Heart left ventricle (tissue), 16 donors: ENCODE measurements around the gene FSTL4. TPM values are rescaled to one million over a fixed set of nuclear protein-coding genes. Genes with fewer than 3 reads are reported as not detected.

Experiments
- ATAC-seq, 4 donors: fragments of 200-7000 bp; cut with Tn5 transposase; one replicate each; pipeline ENCODE4 v1.9.1; 2020 to 2022; ENCODE audit warnings: moderate library complexity in 4 of 4, mild to moderate bottlenecking in 3 of 4, moderate number of reproducible peaks in 1 of 4
- DNase-seq, 5 donors: peaks; one replicate each; pipeline ENCODE4 v3.0.0-alpha.2; 2020
- H3K27ac ChIP-seq, 12 donors: fragments of 200-600 bp; sonication (generic) in 4 of 12; one replicate each; pipeline versions ENCODE4 v1.5.0 to v1.8.0; 2016 to 2022; ENCODE audit warnings: mild to moderate bottlenecking in 2 of 12
- H3K27me3 ChIP-seq, 9 donors: fragments of 200-600 bp; sonication (generic) in 2 of 9; one replicate each; pipeline versions ENCODE4 v1.5.1 to v1.8.0; 2016 to 2022; ENCODE audit warnings: mild to moderate bottlenecking in 3 of 9
- H3K36me3 ChIP-seq, 9 donors: fragments of 200-600 bp; sonication (generic) in 2 of 9; one replicate each; pipeline versions ENCODE4 v1.5.0 to v1.8.0; 2018 to 2022; ENCODE audit warnings: mild to moderate bottlenecking in 2 of 9
- H3K4me1 ChIP-seq, 12 donors: fragments of 200-600 bp; sonication (generic) in 4 of 12; one replicate each; pipeline versions ENCODE4 v1.5.0 to v1.8.0; 2016 to 2022; ENCODE audit warnings: mild to moderate bottlenecking in 3 of 12
- H3K4me3 ChIP-seq, 12 donors: fragments of 200-600 bp; sonication (generic) in 4 of 12; one replicate each; pipeline versions ENCODE4 v1.5.0 to v1.8.0; 2017 to 2022; ENCODE audit warnings: mild to moderate bottlenecking in 9 of 12, moderate library complexity in 4 of 12
- H3K9me3 ChIP-seq, 12 donors: fragments of 200-600 bp; sonication (generic) in 4 of 12; one replicate each; pipeline versions ENCODE4 v1.5.0 to v1.8.0; 2016 to 2022; ENCODE audit warnings: mild to moderate bottlenecking in 1 of 12
- CTCF ChIP-seq, 12 donors: fragments of 200-600 bp; sonication (generic) in 4 of 12; IDR thresholded peaks; one replicate each; pipeline versions ENCODE4 v1.5.0 to v1.8.0; 2018 to 2022; ENCODE audit warnings: antibody characterized with exemption in 12 of 12, mild to moderate bottlenecking in 5 of 12
- POLR2A ChIP-seq, 2 donors: fragments of 450-650 bp; IDR thresholded peaks; one replicate each; pipeline ENCODE4 v1.6.1; 2017; ENCODE audit warnings: antibody characterized with exemption in 2 of 2, mild to moderate bottlenecking in 2 of 2, moderate library complexity in 2 of 2
- WGBS, 4 donors: extraction: QIAGEN DNeasy Blood & Tissue Kit in 2 of 4; methylation state at CpG; one replicate each; pipeline versions ENCODE4 v1.1.5 to v1.1.7; 2013 to 2018; 5-methylcytosine and 5-hydroxymethylcytosine counted together
- intact Hi-C, 10 donors: fragments of 100-400 bp; cut with DNase I; formaldehyde crosslinking; loops; one replicate each; pipeline versions ENCODE4 v1.11.1 to v1.14.2; 2022
- polyA plus RNA-seq, 2 donors: library from polyadenylated mRNA; stranded (reverse); fragments of 200-250 nt; gene quantifications; one replicate each; pipeline ENCODE4 v1.2.3, GENCODE V29; 2013
- total RNA-seq, 9 donors: library from RNA; depleted of rRNA in 2 of 9; stranded (reverse); fragments of >200 nt in 2 of 9; fragmentation: NEBNext Ultra II Directional in 3 of 9; extraction: Animal tissue kit (Norgen Biotek cat#: 25700) in 3 of 9; gene quantifications; one replicate each; pipeline versions ENCODE4 v1.1.0 to v1.2.4, GENCODE V29; 2016 to 2023
- donor health status: ischemic (EF 13 %, LVEDD 7.1; RV severe dilation, severe dysfunction).
- donor health status: healthy with polysubstance abuse.
- donor health status: DM: no; HTN: yes; CAD: no.
- donor health status: DM: no; HTN: no; CAD: no.
- donor health status: ischemic (EF 25% LVEDD 6.9; RV normal size, moderate dysfunction).
- donor health status: ischemic (EF 25% LVEDD 5.7; RV mildly dilated, moderate dysfunction).
- donor health status: healthy.
- donor health status: DM: yes; HTN: yes; CAD: no.
- donor health status: ischemic (EF 35%, LVEDD 5.7; RV mildly dilated, moderate dysfunction).
- donor health status: nonischemic (EF 11% LVEDD 7.7; RV severe dilation, severe dysfunction).
- donor health status: DM: yes; HTN: yes; CAD: no.
- donor health status: PGD.
- donor health status: ischemic (EF 29% LVEDD 5.4; RV normal size, mild dysfunction).
- donor health status: nonischemic (EF 23%, LVEDD 6.1; RV moderate dilation, normal function).

FSTL4 gene
- total and polyA plus RNA-seq, 11 donors: 0.01 to 0.39 (median 0.17) TPM; not detected in 6

GRCh38 chr5:133509742-133510079 lies 102.6 kb downstream of the FSTL4 start:
- intact Hi-C loops: no loop called here
- no peak for DNase-seq
- H3K9me3 ChIP-seq: no peaks in the 10 kb centered on the region
- no peak overlapping the region for H3K4me3 ChIP-seq
- H3K27ac ChIP-seq: no peak overlapping the region
- WGBS, 4 donors: 73 to 79% (median 77%) methylated on average over 4 of the region's 4 CpGs
- H3K27me3 ChIP-seq: peaks cover 0 to 3% (median 0%) of the 10 kb centered on the region in 9 donors
- no peaks in the 10 kb centered on the region for H3K36me3 ChIP-seq
- no peak for ATAC-seq
- no peak for TF ChIP-seq CTCF (IDR thresholded peaks at IDR 0.05)
- TF ChIP-seq POLR2A (IDR thresholded peaks at IDR 0.05): no peak
- no peaks in the 10 kb centered on the region for H3K4me1 ChIP-seq

GRCh38 chr5:133508845-133509741 lies 103.2 kb downstream of the FSTL4 start:
- intact Hi-C loops: no loop called here

DNA sequence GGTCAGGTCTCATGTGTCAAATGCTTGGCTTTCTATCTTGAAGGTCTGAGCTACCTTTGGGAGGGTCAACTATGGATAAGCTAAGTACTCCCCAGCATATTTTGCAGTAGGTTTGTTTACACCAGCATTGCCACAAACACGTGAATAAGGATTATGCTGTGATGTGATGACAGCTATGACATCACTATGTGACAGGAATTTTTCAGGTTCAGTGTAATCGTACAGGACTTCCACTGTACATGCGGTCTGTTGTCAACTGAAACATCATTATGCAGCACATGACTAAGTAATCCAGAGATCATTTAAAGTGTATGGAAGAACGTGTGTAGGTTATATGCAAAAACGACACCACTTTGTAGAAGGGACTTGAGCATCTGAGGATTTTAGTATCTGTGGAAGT lies 104.0 kb downstream of the FSTL4 start:
- TF ChIP-seq CTCF (IDR thresholded peaks at IDR 0.05): no peak
- TF ChIP-seq POLR2A (IDR thresholded peaks at IDR 0.05): no peak
- Histone ChIP-seq H3K27ac (no peak overlapping the region), H3K4me1 (no peaks in the 10 kb centered on the region), H3K27me3 (peaks cover 0 to 3% (median 0%) of the 10 kb centered on the region in 9 donors), H3K4me3 (no peak overlapping the region), H3K36me3 (no peaks in the 10 kb centered on the region), H3K9me3 (no peaks in the 10 kb centered on the region)
- no peak for ATAC-seq
- WGBS, 4 donors: 65 to 79% (median 71%) methylated on average over 5 of the region's 5 CpGs
- intact Hi-C loops: no loop called here
- no peak for DNase-seq

More at GRCh38 chr5:133508845-133509741, 103.2 kb downstream of the FSTL4 start:
- Histone ChIP-seq H3K36me3 (no peaks in the 10 kb centered on the region), H3K4me1 (no peaks in the 10 kb centered on the region), H3K9me3 (no peaks in the 10 kb centered on the region), H3K27ac (no peak overlapping the region), H3K4me3 (no peak overlapping the region), H3K27me3 (peaks cover 0 to 3% (median 0%) of the 10 kb centered on the region in 9 donors)
- WGBS, 4 donors: 82 to 90% (median 87%) methylated on average over 3 of the region's 3 CpGs
- ATAC-seq (no peak), DNase-seq (no peak)
- no peak for TF ChIP-seq CTCF (IDR thresholded peaks at IDR 0.05)
- no peak for TF ChIP-seq POLR2A (IDR thresholded peaks at IDR 0.05)

GRCh38 chr5:133506181-133506580 lies 106.2 kb downstream of the FSTL4 start:
- Histone ChIP-seq H3K27ac (no peak overlapping the region), H3K9me3 (no peaks in the 10 kb centered on the region), H3K4me1 (no peaks in the 10 kb centered on the region), H3K36me3 (no peaks in the 10 kb centered on the region), H3K4me3 (no peak overlapping the region), H3K27me3 (no peaks in the 10 kb centered on the region)
- no peak for TF ChIP-seq POLR2A (IDR thresholded peaks at IDR 0.05)
- TF ChIP-seq CTCF (IDR thresholded peaks at IDR 0.05): no peak
- no peak for ATAC-seq
- intact Hi-C loops: no loop called here
- WGBS, 4 donors: 53 to 58% (median 55%) methylated on average over 5 of the region's 5 CpGs
- no peak for DNase-seq
